DMS79 treated with DMSO at 0.1 percent for 48 hours (cell line): ENCODE measurements around the gene ISG20L2.

Source experiments
- DNase-seq: peaks from one replicate; lab custom pipeline; 2025; lab: John Stamatoyannopoulos, UW

Gene ISG20L2

DNA sequence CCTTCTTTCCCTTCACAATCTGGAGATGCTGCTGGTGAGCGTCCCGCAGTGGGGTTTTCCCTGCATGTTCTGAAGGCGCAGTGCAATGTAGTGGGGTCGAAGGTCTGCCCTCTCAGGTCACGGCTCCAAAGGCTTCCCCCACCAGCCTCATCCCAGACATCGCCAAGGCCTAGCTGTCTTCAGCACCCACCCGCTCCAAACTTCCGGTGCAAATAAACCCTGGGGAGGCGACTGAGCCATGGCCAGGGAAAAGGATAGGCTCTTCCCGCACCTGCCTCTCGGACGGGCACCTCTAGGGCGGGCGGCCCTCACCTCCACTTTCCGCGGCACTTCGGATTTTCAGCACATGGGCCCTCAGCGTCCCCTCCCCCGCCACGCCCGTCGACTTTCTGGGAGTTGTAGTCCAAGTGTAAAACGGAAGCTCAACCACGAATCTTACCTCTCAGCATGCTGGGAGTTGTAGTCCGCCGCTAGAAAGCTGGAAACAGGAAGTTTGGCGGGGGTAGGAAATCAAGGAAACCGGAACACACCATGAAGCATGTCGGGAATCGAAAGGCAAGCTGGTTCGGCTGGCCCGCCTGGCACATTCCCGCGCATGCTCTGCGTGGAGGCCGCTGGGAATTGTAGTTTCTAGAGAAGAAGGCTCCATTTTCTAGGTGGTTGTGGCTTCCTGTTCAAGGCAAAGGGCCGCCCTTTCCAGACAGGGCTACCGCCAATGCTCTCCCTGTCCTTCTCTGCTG is 12.3 kb upstream of the ISG20L2 start, which contains the start of gene MRPL24:
MRPL24 (minus strand) TSS at position 348 of the 740 bp plus-strand sequence. CDS start 2,384 bp downstream, outside the sequence.
- peak; percentile 99 for DNase-seq

DNA sequence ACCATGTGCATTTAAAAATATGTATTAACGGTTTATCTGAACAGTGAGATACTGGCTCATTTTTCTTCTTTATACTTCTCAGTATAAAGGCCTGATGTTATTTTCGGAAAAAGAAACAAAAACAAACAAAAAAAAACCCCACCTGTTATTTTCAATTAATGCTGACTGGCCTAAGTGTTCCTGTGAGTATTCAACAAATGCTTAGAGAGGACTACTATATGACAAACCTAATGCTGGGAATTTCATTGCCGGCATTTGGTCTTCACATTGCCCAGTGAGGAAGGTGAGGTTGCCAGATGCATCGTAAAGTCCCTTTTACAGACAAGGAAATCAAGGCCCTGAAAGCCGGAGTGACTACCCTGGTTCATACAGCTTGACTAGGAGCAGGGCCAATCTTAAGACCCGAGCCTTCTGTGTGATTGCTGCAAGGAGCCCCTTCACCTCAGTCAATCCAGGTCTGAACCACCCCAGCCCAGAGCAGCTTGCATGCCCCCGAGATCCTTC is 11.7 kb upstream of the ISG20L2 start:
- no peak for DNase-seq

DNA sequence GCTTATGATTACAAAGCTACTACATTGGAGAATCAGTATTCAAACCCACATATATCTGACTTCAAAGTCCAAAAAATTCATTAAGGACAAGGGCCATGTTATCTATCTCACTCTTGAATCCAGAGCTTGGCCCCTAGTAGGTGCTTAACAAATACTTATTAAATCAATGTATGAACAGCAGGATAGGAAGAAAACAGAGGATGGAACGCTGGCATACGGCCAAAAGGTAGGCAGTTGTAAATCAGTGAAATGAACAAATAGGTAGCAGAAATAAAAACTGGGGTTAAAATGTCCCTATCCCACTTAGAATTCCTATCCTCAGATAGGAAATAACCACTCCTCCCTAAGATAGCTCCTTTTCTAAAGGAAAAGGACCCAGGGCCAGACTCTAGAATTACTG is 10.3 kb upstream of the ISG20L2 start:
- no peak for DNase-seq

DNA sequence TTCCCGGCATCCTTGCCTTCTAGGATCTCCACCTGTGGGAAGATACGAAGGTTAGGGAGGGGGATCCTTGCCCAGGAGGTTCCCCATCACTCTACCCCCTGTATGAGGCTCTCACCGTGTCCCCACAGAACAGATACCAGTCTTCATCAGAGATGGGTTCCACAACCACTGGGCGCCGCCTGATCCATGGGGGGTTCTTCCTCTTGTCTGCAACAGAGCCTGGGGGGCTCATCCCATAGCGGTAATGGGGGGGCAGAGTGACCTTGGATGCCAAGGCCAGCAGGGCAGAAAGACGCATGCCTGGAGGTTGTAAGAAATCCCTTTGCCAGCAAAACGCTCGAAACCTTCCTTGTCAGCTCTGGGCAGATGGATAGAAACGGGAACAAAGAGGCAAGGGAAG is 9.8 kb upstream of the ISG20L2 start:
- DNase-seq, result no peak

DNA sequence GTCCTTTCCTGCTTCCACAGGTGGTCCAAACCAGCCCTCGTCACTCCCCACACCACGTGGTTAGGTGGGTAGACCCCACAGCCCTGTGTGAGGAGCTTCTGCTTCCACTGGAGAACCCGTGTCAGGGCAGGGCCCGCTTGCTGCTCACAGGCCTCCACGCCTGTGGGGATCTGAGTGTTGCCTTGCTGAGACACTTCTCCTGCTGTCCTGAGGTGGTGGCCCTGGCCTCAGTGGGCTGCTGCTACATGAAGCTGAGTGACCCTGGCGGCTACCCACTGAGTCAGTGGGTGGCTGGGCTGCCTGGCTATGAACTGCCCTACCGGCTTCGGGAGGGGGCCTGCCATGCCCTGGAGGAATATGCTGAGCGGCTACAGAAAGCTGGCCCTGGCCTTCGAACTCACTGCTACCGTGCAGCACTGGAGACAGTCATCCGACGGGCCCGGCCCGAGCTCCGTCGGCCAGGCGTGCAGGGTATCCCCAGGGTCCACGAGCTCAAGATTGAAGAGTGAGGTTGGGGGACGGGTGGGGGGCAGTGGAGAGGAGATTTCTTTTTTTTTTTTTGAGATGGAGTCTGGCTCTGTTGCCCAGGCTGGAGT is 5.5 kb upstream of the ISG20L2 start:
- DNase-seq, result no peak

- DNase-seq, result peak; percentile 84
Measured at GRCh38 chr1:156727926-156728598, 504 bp downstream of the ISG20L2 start, which contains the start of gene METTL25B. METTL25B (plus strand) TSS chr1:156728469; CDS start chr1:156729105, 636 bp downstream.

- no peak for DNase-seq
Measured at GRCh38 chr1:156727492-156727891, 1.1 kb downstream of the ISG20L2 start.

DNA sequence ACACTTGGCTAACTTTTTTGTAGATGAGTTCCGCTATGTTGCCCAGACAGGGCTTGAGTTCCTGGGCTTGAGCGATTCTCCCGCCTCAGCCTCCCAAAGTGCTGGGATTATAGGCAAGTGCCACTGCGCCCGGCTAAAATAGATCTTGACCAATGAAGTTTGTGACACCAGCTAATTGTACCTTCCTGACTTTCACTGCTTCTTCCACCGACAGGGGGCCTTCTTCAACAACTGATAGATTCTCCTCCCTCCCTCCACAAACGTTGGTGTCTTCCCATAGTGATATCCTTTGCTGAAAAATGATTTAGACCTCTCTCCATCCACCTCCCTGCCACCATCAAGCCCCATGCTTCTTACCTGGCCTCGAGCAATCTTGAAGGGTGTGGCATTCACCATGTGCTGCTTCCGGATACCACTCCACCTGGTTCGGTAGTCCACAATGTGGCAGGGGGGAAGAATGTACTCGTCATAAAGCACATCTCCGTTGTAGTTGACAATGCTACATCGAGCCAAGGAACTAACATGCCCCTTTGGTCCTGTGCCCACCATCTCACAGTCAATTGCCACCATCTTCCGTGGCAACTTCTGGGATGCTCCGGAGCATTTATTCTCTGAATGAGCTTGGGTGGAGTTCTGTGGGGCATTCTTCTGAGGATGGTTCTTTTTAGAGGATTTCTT is 1.9 kb downstream of the ISG20L2 start:
- peak; percentile 17 for DNase-seq

DNA sequence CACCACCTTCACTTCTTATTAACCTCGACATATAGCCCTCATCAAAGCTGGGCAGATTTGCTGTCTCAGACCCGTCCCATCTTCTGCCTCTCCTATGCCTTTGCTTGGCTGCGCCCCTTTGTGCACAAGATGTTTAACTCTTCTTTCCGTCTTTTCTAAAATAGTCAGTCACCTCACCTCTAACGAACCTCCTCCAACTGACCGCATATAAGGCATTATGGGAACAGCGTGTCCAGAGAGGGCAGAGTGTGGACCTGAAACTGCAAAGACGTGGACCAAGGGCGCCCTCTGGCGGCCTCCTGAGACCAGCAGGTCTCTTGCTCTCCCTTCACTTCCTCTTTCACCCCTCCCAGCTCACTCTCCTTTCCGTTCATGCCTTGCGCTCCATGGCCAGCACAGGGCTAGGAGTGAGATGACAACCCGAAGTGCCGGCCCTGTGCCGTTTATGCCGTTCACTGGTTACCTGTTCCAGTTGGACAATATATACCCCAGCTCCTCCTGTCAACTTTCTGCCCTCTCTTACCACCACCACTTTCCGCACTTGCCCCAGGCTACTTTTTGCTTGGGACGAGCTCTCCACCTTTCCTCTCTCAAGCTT is 2.8 kb downstream of the ISG20L2 start:
- peak; percentile 85 for DNase-seq

DNA sequence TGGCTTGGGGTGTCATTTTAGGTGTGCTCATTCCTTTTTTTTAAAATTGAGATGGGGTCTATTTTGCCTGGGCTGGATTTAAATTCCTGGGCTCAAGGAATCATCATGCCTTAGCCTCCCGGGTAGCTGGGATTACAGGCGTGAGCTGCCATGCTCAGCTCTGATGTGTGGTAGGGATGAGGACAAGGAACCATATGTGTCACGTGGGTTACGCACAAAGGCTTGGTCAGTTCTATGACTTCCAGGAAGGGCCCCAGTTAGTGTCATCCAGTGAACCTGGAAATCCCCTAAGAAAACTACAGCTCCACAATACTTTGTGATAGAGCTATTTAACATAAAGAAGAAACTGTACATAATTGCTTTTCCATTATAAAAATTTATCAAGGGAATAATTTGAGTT is 7.0 kb downstream of the ISG20L2 start:
- DNase-seq, result no peak

DNA sequence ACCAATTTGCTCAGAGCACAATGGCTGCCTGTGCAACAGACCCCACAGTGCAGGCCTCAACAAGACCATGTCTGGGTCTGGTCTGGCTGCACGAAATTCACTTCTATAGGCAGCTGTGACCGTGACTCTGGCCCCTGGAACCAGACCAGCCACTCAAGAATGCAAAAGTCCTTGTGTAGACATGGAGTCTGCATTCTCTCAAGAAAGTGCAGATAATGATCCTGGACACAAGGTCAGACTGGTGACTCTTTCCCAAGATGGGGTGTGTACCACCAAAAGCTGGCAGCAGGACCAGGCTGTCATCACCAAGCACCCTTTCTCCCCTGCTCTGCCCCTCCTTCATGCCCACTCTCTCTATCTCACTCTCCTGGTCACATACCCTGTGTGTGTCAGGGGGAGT is 7.4 kb downstream of the ISG20L2 start:
- DNase-seq, result no peak

GRCh38 chr1:156717351-156717750 is 11.2 kb downstream of the ISG20L2 start:
- DNase-seq, result peak; percentile 10

DNA sequence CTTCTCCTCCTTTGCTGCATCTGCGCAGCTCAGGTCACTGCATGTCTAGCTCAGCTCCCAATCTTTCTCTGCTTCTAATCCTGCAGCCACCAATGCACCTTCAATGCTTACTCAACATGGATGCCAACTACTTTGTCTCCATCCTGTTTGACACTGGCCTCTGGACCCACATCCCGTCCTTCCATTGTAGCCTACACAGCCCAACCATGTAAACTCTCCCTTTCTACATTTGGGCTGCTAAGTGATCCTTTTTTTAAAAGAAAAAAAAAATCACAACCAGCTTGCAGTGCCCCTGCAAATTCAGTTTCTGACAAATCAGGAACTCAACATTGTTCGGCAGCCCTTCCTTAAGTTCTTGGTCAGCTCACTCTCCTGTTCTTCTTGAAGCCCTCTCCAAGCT is 13.7 kb downstream of the ISG20L2 start:
- no peak for DNase-seq

- DNase-seq, result no peak
Measured at GRCh38 chr1:156712626-156713025, 15.9 kb downstream of the ISG20L2 start.

- DNase-seq, result no peak
Measured at GRCh38 chr1:156711011-156711817, 17.4 kb downstream of the ISG20L2 start.

- peak; percentile 47 for DNase-seq
Measured at GRCh38 chr1:156709757-156710489, 18.6 kb downstream of the ISG20L2 start.

GRCh38 chr1:156709031-156709430 is 19.5 kb downstream of the ISG20L2 start:
- no peak for DNase-seq

- no peak for DNase-seq
Measured at GRCh38 chr1:156708218-156708661, 20.3 kb downstream of the ISG20L2 start.

DNA sequence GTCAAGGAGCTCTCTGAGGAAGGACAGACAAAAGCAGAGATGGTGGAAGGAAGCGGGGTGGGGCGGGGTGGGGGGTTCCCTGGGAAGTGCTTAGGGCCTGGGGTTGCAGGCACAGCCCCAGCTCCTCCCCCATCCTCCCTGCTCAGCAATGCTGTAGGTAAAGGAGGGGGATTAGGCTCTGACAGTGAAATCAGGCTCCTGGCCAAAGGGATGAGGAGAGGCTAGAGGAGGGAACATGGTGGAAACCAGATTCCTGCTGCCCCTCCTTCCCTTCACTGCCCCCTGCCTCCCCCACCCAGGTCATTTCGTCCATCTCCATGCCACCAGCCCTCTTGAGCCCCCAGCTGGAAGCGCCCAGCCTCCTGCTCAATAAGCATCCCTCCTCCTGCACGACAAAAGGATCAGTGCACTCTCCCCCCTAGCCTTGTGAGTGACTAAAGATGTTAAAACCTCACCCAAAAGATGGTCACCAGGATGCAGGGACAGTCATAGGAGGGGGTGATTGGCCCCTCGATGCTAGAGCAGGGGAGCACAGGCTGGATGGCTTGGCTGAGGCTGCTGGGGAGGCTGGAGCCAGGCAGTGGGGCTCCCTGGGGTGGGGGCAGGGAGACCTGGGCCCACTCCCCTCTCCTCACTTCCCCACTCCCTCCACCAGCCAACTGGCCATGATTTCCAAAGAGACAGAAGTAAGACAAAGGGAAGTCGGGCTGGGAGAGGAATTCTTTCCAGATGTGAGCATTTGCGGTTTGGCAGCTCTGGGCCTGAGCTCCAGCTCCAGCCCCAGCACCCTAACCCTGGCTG is 20.9 kb downstream of the ISG20L2 start:
- no peak for DNase-seq
